ENCODE results near the gene SLC6A5. TPM values are rescaled to one million over a fixed set of nuclear protein-coding genes. Genes with fewer than 3 reads are reported as not detected.

The SLC6A5 gene
- total RNA-seq, 1 experiment from 2014 or later = not detected

- no peak for DNase-seq (ENCODE audit: low read depth, low spot score)
- CTCF ChIA-PET = no interaction called here
- Histone ChIP-seq H3K36me3 (ENCODE audit: control insufficient read depth, insufficient read depth, low read length) (no peaks in the 10 kb centered on the region), H3K27ac (ENCODE audit: low read length) (no peak overlapping the region), H3K4me3 (ENCODE audit: low read depth in 2 of 2, low read length in 2 of 2) (no peak overlapping the region), H3K4me1 (ENCODE audit: control insufficient read depth, insufficient read depth, low read length) (no peaks in the 10 kb centered on the region), H3K27me3 (ENCODE audit: control insufficient read depth, insufficient read depth, low read length) (peaks cover 16% of the 10 kb centered on the region; the same call in 1 of the 2 replicates), H3K9me3 (ENCODE audit: control insufficient read depth, insufficient read depth, low read depth, low read length) (no peaks in the 10 kb centered on the region)
- no TSS peak for BruUV-seq (replicated peaks)
- ATAC-seq = no peak
- TF ChIP-seq TCF7L2 (IDR thresholded peaks at IDR 0.05; ENCODE audit: low read depth, low read length) = no peak
- no peak for TF ChIP-seq CTCF (IDR thresholded peaks at IDR 0.05)
- no peak for TF ChIP-seq SIN3A (IDR thresholded peaks at IDR 0.05; ENCODE audit: borderline replicate concordance, insufficient read depth, low read depth, low read length)
- TF ChIP-seq REST (IDR thresholded peaks at IDR 0.05; ENCODE audit: insufficient read depth in 1 of 2, low read depth in 2 of 2, low read length in 1 of 2) = no peak
- TF ChIP-seq POLR2AphosphoS5 (IDR thresholded peaks at IDR 0.05; ENCODE audit: low read depth, low read length) = no peak
- POLR2A ChIA-PET = no interaction called here
- intact Hi-C loops (cut with micrococcal nuclease; ENCODE audit: unreplicated experiment) (no loop called here), in situ Hi-C loops (cut with HindIII; ENCODE audit: low pct_unique_long_range_greater_than_20kb, low sequenced_read_pairs) (no loop called here)
Observed at GRCh38 chr11:20661850-20662249, 62.4 kb downstream of the SLC6A5 start.

GRCh38 chr11:20668131-20668809, 68.9 kb downstream of the SLC6A5 start:
- in situ Hi-C loops (cut with HindIII; ENCODE audit: low pct_unique_long_range_greater_than_20kb, low sequenced_read_pairs) = no loop called here
- no peak for DNase-seq (ENCODE audit: low read depth, low spot score)
- no peak for ATAC-seq

More at GRCh38 chr11:20668131-20668809, 68.9 kb downstream of the SLC6A5 start:
- no peak overlapping the region for H3K27ac ChIP-seq (ENCODE audit: low read length)
- TF ChIP-seq TCF7L2 (IDR thresholded peaks at IDR 0.05; ENCODE audit: low read depth, low read length) = no peak
- TF ChIP-seq SIN3A (IDR thresholded peaks at IDR 0.05; ENCODE audit: borderline replicate concordance, insufficient read depth, low read depth, low read length) = no peak
- no peak for TF ChIP-seq CTCF (IDR thresholded peaks at IDR 0.05)
- no peak for TF ChIP-seq POLR2AphosphoS5 (IDR thresholded peaks at IDR 0.05; ENCODE audit: low read depth, low read length)
- TF ChIP-seq REST (IDR thresholded peaks at IDR 0.05; ENCODE audit: insufficient read depth in 1 of 2, low read depth in 2 of 2, low read length in 1 of 2) = no peak
- no peaks in the 10 kb centered on the region for H3K9me3 ChIP-seq (ENCODE audit: control insufficient read depth, insufficient read depth, low read depth, low read length)
- intact Hi-C loops (cut with micrococcal nuclease; ENCODE audit: unreplicated experiment) = no loop called here
- ChIA-PET CTCF (no interaction called here), POLR2A (no interaction called here)
- H3K36me3 ChIP-seq (ENCODE audit: control insufficient read depth, insufficient read depth, low read length) = no peaks in the 10 kb centered on the region
- peaks cover 40% of the 10 kb centered on the region for H3K27me3 ChIP-seq (ENCODE audit: control insufficient read depth, insufficient read depth, low read length)
- H3K4me1 ChIP-seq (ENCODE audit: control insufficient read depth, insufficient read depth, low read length) = no peaks in the 10 kb centered on the region
- no peak overlapping the region for H3K4me3 ChIP-seq (ENCODE audit: low read depth in 2 of 2, low read length in 2 of 2)
- no TSS peak for BruUV-seq (replicated peaks)

Measured in Panc1 (cell line).